ENCODE data around the gene RBM20. TPM values are rescaled to one million over a fixed set of nuclear protein-coding genes. Genes with fewer than 3 reads are reported as not detected.

The RBM20 gene
- total RNA-seq, 1 experiment from 2014 or later = 0.17 TPM

- Mint-ChIP-seq H3K27ac (no peak overlapping the region), H3K36me3 (ENCODE audit: insufficient read depth in 1 of 3, low read depth in 3 of 3) (peaks cover 0 to 3% (median 0%) of the 10 kb centered on the region in 3 experiments; a peak in 1 of 7 replicates), H3K27me3 (ENCODE audit: low read depth) (peaks cover 68% of the 10 kb centered on the region), H3K4me3 (peak overlapping the region; percentile 66 to 83), H3K9me3 (peaks cover 0 to 2% of the 10 kb centered on the region in 2 experiments; a peak in 1 of 5 replicates), H3K4me1 (peaks cover 33 to 42% of the 10 kb centered on the region in 2 experiments)
- Histone ChIP-seq H2AFZ (ENCODE audit: low read length) (no peak overlapping the region), H3K14ac (ENCODE audit: insufficient read depth, low read length) (no peak overlapping the region), H4K91ac (ENCODE audit: insufficient read length, low read depth, low read length) (no peak overlapping the region), H3K4ac (ENCODE audit: low read depth, low read length) (no peak overlapping the region), H3K4me2 (ENCODE audit: insufficient read depth, insufficient read length, low read length) (peak overlapping the region; percentile 84), H2AK5ac (ENCODE audit: insufficient read length, low read length) (no peak overlapping the region), H3K27me3 (ENCODE audit: insufficient read depth, low read length) (peaks cover 28% of the 10 kb centered on the region; the same call in 1 of the 2 replicates), H3K23me2 (ENCODE audit: insufficient read length, low read depth, low read length, poor library complexity, severe bottlenecking) (peaks cover 17% of the 10 kb centered on the region), H2BK12ac (ENCODE audit: insufficient read length, low read depth, low read length) (no peak overlapping the region), H3K79me1 (ENCODE audit: insufficient read depth, low read depth, low read length, poor library complexity, severe bottlenecking) (no peaks in the 10 kb centered on the region), H4K5ac (ENCODE audit: insufficient read length, low read depth, low read length) (no peak overlapping the region), H3T11ph (ENCODE audit: low read length) (no peak overlapping the region), H3K27ac (ENCODE audit: insufficient read length, low read depth, low read length) (no peak overlapping the region), H3K23ac (ENCODE audit: insufficient read length, low read depth, low read length) (no peak overlapping the region), H3K79me2 (ENCODE audit: insufficient read depth, low read length) (no peaks in the 10 kb centered on the region), H2BK20ac (ENCODE audit: low read depth, low read length, poor library complexity, severe bottlenecking) (no peak overlapping the region), H4K8ac (replicated peaks; ENCODE audit: insufficient read length, low read depth, low read length) (no peak overlapping the region), H3K9me3 (ENCODE audit: control insufficient read depth, low read depth, low read length) (no peaks in the 10 kb centered on the region), H3K56ac (ENCODE audit: insufficient read length, low read depth, low read length) (no peak overlapping the region), H2BK5ac (ENCODE audit: insufficient read length, low read length) (no peak overlapping the region), H3K18ac (ENCODE audit: insufficient read length, low read depth, low read length) (no peak overlapping the region), H3K9ac (ENCODE audit: extremely low read depth, insufficient read length, low read length) (no peak overlapping the region), H4K20me1 (ENCODE audit: control insufficient read depth, insufficient read depth, insufficient read length) (no peaks in the 10 kb centered on the region), H2BK15ac (ENCODE audit: low read depth, low read length) (no peak overlapping the region), H3K4me1 (ENCODE audit: insufficient read depth, low read length) (peaks cover 5% of the 10 kb centered on the region; the same call in 1 of the 2 replicates), H2BK120ac (ENCODE audit: low read depth, low read length, poor library complexity, severe bottlenecking) (no peak overlapping the region)
- no peak for DNase-seq
- WGBS (ENCODE audit: extremely low coverage, insufficient read length, low lambda C conversion rate) = no CpG with 5 or more reads among the region's 31 CpGs
- no peak for TF ChIP-seq CTCF (conservative IDR thresholded peaks at IDR 0.05)
Observed at GRCh38 chr10:110644598-110645462, 694 bp downstream of the RBM20 start.
